VCaP (cell line): ENCODE measurements around the gene EEF1G.
"Not testable (repeated sequence)": the region's sequence is repeated elsewhere in the genome, so short reads cannot be mapped to it uniquely, and the experiment has no call there.

Experiments used
- H3K27ac ChIP-seq: fragments of 450-650 bp; 2 replicates; pipeline ENCODE4 v1.5.1; 2017
- TF ChIP-seq, protein P1 (sequence below): fragments of 450-650 bp; conservative IDR thresholded peaks from 2 replicates; pipeline ENCODE4 v1.5.1; 2017; ENCODE audit warnings: mild to moderate bottlenecking, moderate library complexity

The EEF1G gene

DNA sequence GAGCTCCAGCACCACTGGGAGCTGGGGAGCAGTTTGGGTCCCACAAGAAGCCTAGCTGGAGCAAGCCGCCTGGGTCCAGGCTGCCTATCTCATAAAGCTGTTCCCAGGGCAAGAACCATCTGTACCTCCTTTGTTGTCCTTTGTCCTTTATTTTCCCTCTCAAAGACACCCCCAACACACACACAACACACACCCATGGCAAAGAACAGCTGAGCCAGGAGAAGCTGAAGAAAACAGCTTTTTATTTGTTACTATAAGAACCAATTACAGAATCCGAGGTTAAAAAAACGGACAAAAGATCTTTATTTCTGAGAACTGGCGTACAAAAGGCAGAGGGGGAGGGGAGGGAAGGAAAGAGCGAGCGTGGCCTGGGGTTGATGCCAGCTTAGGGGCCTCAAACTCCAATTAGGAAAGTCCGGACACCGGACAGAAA, 19.3 kb upstream of the EEF1G start:
- H3K27ac ChIP-seq = peak overlapping the region; percentile 96
- TF ChIP-seq, protein P1, sequence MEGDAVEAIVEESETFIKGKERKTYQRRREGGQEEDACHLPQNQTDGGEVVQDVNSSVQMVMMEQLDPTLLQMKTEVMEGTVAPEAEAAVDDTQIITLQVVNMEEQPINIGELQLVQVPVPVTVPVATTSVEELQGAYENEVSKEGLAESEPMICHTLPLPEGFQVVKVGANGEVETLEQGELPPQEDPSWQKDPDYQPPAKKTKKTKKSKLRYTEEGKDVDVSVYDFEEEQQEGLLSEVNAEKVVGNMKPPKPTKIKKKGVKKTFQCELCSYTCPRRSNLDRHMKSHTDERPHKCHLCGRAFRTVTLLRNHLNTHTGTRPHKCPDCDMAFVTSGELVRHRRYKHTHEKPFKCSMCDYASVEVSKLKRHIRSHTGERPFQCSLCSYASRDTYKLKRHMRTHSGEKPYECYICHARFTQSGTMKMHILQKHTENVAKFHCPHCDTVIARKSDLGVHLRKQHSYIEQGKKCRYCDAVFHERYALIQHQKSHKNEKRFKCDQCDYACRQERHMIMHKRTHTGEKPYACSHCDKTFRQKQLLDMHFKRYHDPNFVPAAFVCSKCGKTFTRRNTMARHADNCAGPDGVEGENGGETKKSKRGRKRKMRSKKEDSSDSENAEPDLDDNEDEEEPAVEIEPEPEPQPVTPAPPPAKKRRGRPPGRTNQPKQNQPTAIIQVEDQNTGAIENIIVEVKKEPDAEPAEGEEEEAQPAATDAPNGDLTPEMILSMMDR = no peak

DNA sequence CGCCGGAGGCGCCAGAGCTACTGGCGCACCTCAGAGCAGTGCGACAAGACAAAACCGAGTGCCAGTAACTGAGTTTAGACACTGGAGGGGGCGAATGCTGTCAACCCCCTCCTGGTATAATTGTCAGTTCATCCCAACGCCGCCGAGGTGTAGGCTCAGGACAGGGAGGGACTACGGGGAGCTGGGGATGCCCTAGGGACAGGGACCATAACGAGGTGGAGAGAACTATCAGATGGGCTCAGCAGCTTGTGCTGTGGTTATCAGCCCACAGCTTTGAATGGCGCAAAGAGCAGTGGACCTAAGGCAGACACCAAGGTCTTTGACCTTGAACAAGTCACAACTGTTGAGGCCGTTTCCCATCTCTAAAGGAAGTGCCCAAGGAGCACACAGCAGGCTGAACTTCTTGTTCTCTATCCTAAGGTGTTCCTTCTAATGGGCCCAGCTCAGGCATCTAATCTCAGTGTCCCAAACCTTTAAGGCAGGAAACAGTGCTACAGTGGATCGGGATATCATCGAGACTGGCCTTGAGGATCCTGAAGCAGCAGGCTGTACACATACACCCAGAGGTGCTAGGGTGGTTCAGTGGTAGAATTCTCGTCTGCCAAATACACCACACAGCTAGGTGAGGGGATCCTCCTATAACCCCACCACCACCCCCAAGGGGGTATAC, 18.6 kb upstream of the EEF1G start:
- H3K27ac ChIP-seq = peak overlapping the region; percentile 96
- TF ChIP-seq, protein P1 = no peak

DNA sequence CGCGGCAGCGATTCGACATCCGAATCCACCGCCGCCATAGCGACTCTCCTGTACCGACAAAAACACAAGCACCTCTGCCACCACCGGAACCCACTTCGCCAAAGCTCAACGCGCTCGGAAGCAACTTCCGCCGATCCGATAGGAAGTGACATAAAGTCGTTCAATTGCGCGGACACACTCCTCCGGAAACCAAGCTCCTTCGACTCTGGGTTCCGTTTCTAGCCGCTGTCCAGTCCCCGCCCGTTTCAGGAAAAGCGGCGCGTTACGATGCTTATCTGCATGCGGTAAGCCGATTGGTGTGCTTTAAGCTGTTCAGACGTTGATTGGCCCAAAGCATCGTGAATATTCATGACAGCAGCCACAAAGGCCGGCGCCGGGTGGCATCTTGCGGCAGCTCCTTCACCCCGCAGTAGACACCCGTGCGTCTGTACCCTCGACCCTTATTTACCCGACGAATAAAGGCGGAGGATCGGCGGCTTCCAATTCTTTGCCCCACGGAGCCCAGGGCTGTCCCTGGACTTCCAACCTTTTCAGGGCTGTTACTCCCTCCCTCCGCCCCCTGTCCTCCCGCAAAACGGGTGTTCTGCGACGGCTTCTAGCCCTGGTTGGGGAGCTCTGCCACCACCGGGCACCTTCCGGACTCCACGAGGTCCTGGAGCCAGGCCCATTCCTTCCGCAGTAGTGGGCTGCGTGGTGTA, 17.9 kb upstream of the EEF1G start, which contains the start of gene TUT1:
Gene TUT1 (minus strand): TSS at position 76 of the 698 bp plus-strand sequence. CDS start 38 bp downstream, at position 38.
- TF ChIP-seq, protein P1 = 0 out of 2 replicates have a peak, but pooled peaks have one; percentile 6
- peak within 1 kb of the TSS; percentile 96 for H3K27ac ChIP-seq

DNA sequence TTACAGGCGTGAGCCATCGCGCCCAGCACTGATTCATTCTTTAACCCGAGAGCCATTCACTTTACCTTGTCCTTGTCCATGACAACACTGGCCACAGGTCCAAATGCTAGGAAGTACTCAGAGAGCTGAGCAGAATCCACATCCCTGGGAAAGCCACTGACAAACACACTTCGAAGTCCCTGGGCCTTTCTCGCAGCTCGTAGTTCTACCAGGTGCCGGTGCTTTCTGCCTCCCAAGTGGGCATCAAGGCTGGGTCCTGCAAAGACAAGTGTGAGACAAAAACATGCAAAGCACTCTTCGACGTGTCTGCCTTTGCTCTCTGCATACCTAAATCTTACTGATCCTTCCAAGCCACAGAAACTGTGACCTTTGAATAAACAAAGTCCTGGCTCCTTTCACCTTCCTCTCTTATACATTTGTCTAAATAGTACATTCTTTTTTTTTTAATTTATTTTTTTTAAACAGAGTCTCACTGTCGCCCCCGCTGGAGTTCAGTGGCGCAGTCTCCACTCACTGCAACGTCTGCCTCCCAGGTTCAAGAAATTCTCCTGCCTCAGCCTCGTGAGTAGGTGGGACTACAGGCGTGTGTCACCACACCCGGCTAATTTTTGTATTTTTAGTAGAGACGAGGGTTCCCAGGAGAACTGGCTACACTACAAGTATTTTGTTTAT, 15.4 kb upstream of the EEF1G start:
- TF ChIP-seq, protein P1 = peak; percentile 49
- H3K27ac ChIP-seq = peak overlapping the region; percentile 70

GRCh38 chr11:62585356-62585755, 11.7 kb upstream of the EEF1G start:
- H3K27ac ChIP-seq = not testable (repeated sequence)

DNA sequence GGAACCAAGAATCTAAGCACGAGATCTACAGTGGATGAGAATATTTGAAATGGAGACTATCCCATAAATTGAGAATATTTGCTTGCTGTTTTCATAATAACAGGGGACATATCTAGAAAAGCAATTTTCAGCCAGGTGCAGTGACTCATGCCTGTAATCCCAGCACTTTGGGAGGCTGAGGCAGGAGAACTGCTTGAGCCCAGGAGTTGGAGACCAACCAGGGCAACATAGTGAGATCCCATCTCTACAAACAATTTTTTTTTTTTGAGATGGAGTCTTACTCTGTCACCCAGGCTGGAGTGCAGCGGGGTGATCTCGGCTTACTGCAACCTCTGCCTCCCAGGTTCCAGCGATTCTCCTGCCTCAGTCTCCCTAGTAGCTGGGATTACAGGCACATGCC, 8.0 kb upstream of the EEF1G start:
- not testable (repeated sequence) for H3K27ac ChIP-seq

GRCh38 chr11:62580959-62581715, 7.4 kb upstream of the EEF1G start:
- no peak overlapping the region for H3K27ac ChIP-seq
- TF ChIP-seq, protein P1 = no peak

GRCh38 chr11:62579252-62579651, 5.6 kb upstream of the EEF1G start:
- no peak overlapping the region for H3K27ac ChIP-seq
- TF ChIP-seq, protein P1 = no peak
